DMS 273 treated with DMSO at 0.1 percent for 48 hours (cell line): ENCODE measurements around the gene TAF4.
A peak's percentile ranks its signal among the peaks of the same experiment; 100 is the strongest.
"Not testable (repeated sequence)": the region's sequence is repeated elsewhere in the genome, so short reads cannot be mapped to it uniquely, and the experiment has no call there.

Experiments used
- DNase-seq: peaks from one replicate; lab custom pipeline; 2025; lab: John Stamatoyannopoulos, UW

The TAF4 gene, protein sequence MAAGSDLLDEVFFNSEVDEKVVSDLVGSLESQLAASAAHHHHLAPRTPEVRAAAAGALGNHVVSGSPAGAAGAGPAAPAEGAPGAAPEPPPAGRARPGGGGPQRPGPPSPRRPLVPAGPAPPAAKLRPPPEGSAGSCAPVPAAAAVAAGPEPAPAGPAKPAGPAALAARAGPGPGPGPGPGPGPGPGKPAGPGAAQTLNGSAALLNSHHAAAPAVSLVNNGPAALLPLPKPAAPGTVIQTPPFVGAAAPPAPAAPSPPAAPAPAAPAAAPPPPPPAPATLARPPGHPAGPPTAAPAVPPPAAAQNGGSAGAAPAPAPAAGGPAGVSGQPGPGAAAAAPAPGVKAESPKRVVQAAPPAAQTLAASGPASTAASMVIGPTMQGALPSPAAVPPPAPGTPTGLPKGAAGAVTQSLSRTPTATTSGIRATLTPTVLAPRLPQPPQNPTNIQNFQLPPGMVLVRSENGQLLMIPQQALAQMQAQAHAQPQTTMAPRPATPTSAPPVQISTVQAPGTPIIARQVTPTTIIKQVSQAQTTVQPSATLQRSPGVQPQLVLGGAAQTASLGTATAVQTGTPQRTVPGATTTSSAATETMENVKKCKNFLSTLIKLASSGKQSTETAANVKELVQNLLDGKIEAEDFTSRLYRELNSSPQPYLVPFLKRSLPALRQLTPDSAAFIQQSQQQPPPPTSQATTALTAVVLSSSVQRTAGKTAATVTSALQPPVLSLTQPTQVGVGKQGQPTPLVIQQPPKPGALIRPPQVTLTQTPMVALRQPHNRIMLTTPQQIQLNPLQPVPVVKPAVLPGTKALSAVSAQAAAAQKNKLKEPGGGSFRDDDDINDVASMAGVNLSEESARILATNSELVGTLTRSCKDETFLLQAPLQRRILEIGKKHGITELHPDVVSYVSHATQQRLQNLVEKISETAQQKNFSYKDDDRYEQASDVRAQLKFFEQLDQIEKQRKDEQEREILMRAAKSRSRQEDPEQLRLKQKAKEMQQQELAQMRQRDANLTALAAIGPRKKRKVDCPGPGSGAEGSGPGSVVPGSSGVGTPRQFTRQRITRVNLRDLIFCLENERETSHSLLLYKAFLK

DNA sequence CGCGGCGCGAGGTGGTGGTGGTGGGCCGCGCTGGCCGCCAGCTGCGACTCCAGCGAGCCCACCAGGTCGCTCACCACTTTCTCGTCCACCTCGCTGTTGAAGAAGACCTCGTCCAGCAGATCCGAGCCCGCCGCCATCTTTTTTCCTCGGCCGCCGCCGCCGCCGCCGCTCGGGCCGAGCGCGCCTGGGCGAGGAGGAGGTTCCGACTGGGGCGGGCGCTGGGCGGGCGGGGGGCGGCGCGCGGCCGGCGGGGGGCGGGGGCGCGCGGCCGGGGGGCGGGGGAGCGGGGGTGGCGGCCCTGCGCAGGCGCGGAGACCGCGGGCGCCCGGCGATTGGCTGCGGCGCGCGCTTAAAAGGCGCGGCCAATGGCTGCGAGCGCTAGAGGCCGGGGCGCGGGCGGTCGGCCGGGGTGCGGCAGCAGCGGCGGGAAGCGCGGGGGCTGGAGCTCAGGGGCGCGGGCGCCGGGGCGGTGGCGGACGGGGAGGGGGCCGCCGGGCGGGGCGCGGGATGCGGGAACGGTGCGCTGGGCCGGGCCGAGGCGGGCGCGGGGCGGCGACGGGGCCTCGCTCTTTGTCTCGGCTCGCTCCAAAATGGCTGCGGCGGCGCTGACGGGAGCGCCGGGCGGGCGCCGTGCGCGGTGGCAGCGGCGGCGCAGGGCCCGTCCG is at the start of gene TAF4:
TAF4 (minus strand) TSS at position 208 of the 665 bp plus-strand sequence; CDS start at position 137, 71 bp downstream.
- peak; percentile 34 for DNase-seq

DNA sequence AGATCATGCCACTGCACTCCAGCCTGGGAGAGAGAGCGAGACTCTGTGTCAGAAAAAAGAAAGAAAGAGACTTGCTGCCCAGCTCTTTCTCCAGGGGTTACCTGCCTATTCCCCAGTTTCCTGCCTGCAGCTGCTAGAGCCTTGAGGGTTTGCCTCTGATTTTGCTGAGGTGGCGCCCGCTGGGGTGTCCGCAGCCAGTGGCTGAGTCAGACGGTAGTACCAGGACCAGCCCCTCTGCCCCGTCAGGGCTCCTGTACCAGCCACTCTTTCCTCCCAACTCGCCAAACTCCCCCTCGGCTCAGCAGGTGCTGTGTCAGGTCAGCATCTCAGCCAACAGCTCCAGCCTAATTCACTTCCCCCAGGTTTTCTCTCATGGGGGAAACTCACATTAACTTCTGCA is 49.2 kb upstream of the TAF4 start:
- DNase-seq: no peak

DNA sequence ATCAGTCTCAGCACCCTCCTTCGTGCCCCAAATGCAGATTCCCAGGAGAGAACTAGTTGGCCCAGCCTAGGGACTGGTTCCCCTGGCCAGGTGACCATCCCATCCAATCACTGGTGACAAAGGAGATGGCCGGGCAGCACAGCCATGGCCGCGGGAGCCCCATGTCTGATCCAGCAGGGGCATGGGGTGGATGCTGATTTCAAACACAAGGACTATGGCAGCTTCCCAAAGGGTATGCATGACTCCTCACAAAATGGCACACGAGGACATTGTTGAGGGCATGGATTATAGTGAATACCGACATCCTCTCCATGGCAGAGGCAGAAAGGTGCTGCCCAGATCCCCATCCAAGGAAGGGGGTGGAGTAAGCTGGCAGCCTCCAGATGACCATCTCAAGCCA is 46.7 kb upstream of the TAF4 start:
- DNase-seq: no peak

DNA sequence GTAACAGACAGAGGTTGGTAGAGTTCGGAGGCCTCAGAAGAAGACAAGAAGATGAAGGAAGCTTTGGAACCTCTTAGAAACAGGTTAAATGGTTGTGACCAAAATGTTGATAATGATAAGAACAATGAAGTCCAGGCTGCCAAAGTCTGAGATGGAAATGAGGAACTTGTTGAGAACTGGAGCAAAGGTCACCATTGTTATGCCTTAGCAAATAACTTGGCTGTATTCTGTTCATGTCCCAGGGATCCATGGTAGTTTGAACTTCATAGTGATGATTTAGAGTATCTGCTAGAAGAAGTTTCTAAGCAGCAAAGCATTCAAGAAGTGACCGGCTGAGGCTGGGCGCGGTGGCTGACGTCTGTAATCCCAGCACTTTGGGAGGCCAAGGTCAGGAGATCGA is 45.5 kb upstream of the TAF4 start:
- DNase-seq: no peak

DNA sequence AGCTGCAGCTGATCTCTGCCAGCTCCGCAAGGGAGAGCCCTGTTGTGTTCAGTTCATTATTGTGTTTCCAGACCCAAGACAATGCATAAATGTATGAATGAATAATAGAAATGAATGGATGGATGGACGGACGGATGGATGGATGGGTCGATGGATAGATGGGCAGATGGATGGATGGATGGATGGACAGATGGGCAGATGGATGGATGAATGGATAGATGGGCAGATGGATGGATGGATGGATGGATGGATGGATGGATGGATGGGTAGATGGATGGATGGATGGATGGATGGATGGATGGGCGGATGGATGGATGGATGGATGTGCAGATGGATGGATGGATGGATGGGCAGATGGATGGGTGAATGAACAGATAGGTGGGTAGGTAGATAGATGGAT is 39.9 kb upstream of the TAF4 start:
- no peak for DNase-seq

DNA sequence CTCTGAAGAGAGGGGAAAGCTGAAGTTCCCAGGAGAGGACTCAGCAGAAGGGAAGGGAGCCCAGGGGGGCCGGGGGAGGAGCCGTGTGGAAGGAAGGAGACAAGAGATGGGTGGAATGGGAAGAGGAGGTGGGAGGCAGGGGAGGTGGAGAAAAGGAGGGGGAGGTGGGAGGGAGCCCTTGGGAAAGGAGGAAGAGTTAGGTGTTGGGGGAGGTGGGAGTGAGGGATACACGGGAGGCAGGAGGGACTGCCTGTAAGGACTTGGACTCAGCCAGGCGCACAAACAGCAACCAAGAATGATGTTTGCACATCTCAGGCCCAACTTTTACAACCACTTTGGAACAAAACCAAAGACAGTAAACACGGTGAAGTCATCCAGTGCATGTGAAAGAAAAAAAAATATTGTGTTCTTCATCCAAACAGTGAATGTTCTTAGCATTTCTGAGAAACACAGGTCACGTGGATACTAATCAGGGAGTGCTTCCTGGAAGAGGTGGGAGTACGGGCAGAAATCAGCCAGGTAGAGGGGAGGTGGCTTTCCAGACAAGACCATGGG is 39.2 kb upstream of the TAF4 start:
- no peak for DNase-seq

DNA sequence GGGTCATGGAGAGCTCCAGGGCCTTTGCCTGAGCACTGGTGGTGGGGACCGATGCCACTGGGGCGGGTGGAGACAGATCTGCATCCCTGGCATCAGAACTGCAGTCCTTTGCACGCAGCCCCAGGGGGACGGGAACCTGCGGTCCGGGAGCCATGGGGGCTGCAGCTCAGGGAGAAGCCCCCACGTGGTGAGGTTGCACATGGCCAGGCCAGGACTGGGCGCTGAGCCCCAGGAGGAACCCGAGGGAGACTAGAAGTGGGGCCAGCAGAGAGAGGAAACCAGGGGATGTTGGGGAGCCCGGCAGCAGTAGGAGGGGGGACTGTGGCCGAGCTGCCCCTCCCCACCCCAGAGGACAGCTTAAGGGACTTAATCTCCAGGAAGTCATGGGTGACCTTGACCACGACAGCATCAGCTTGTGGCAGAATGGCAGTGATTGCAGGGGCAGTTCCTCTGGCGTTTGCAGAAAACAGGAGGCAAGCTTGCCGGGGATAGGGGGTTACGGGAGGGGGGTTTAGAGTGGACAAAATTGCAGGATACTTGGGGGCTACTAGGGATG is 38.6 kb upstream of the TAF4 start:
- DNase-seq: no peak

DNA sequence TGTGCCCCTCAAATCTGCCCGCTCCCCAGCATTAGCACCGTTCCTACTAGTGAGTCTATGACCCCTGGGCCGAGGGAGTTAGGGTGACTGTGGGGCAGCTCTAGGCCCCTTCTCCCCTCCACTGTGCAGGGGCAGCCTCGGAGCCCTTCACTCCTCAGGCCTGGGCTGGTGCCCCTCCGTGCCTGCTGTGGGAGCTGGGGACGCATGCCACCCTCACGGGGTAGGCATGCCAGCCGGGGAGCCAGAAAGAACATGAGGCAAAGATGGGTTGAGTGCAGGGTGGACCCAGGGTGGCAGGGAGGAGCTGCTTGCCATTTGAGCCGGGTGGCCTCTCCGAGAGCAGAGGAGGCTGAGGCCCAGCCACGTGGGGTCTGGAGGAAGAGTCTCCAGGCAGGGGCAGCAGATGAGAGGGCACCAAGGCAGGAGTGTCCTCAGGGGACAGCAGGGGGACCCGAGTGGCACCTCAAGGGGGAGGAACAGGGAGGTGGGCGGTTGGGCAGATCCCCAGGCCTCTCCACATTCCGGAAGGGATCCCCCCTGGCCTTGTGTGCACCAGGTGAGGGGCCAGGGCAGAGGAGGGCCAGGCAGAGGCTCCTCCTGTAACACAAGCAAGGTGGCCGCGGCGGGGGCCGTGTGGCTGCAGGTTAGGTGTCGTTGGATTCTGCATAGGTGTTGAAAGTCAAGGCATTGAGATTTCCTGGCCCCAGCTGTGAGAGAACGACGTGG is 38.0 kb upstream of the TAF4 start:
- no peak for DNase-seq

DNA sequence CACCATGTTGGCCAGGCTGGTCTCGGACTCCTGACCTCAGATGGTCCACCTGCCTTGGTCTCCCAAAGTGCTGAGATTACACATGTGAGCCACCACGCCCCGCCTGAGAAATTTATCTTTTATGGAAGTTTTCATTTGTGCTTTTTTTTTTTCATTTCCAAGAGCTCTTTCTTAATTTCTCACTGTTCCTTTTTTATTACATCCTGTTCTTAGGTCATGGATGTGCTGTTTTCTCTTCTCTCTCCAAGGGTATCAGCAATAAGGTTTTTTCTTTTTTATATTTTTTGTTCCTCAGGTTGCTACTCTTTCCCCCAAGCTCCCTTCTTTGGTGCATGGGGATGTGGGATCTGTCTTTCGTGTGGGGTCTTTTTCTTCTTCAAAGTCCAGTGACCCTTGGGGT is 35.4 kb upstream of the TAF4 start:
- no peak for DNase-seq

DNA sequence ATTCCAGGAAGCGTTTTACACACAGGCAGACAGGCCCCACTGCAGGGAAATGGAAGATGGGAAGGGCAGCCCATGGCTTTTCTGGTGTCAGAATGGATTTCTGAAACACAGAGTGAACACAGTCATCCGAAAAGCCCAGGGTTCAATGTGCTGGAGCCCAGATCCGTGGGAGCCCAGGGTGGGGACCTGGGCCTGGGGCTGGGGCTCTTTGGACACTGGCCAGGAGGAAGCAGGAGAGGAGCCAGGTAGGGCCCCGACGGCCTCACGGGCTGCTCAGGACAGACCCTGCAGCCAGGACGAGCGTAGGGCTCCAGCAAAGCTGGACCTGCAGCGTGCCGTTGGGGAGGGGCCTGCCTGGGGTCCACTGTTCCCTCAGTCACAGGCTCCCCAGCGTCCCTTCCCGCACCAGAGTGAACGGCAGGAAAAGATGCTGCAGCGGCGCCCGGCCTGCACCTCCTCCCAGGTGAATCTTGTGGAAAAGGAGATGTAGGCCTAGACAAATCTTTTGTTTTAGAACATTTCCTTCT is 32.3 kb upstream of the TAF4 start:
- no peak for DNase-seq

DNA sequence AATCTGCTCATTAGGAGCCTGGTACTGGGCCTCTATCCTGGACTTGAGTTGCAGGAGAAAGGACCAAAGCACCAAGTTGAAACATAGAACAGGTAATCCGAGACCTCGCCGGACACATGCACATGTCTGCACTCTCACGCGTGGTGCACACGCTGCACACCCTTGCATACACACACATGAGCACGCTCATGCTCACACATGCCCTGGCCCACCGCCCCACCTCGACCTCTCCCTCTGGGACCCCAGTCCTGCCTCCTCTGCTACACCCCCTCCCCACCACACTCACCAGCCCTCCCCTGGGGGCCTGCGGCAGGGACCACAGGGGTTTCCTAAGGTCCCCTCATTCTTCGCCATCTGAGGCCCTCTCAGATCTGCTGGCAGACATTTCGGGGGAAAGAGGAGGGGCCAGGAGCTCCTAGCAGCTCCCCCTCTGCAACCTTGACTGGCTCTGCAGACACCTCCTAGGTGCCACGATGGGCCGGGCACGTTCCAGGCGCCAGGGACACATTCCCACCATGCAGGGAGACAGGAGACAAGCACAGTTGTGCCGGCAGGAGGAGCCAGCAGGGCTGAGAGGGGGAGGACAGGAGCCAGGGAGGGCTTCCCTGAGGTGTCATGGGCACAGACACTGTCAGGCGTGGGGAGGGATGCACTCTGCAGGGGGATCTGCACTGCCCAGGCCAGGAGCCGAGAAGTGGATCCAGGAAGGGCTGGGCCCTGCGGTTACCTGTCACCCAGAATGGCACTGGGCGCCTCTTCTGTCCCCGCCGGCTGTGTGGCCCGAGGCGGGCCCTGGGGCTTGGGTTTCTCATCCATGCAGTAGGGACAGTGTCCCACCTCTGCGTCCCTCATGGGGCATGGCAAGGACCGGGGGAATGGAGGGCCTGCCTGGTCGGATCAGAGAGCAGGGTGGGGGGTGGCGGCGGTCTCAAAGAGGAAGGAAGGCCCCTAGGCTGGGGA is 31.0 kb upstream of the TAF4 start:
- DNase-seq: no peak

DNA sequence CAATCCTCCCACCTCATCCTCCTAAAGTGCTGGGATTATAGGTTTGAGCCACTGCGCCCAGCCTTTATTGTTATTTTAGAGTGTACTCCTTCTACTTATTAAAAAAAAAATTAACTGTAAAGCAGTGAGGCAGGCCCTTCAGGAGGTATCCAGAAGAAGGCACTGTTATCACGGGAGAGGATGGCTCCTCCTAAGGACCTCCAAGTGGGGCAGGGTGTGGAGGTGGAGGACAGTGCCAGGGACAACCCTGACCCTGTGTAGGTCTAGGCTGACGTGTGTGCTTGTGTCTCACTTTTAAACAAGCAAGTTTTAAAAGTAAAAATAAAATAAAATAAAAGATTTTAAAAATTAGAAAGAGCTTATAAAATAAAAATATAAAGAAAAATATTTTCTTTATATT is 23.7 kb upstream of the TAF4 start:
- DNase-seq: no peak

DNA sequence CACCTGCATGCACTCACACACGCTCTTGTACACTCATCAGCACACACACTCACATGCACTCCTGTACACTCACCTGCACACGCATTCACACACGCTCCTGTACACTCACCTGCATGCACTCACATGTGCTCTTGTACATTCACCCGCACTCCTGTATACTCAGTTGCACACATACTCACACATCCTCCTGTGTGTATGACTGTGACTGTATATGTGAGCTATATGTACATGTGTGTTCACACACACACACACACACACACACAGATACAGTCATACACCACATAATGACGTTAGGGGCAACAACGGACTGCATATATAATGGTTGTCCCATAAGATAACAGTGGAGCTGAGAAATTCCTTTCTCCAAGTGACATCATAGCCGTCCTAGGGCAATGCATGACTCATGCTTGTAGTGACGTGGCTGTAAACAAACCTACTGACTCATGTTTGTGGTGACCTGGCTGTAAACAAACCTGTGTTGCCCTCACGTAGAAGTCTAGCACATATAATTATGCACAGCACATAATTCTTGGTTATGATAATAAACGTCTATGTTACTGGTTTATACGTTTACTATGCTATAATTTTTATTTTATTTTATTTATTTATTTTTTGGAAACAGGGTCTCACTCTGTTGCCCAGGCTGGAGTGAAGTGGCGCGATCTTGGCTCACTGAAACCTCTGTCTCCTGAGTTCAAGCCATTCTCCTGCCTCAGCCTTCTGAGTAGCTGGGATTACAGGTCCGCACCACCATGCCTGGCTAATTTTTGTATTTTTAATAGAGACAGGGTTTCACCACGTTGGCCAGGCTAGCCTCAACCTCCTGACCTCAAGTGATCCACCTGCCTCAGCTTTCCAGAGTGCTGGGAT is 22.8 kb upstream of the TAF4 start:
- DNase-seq: no peak

DNA sequence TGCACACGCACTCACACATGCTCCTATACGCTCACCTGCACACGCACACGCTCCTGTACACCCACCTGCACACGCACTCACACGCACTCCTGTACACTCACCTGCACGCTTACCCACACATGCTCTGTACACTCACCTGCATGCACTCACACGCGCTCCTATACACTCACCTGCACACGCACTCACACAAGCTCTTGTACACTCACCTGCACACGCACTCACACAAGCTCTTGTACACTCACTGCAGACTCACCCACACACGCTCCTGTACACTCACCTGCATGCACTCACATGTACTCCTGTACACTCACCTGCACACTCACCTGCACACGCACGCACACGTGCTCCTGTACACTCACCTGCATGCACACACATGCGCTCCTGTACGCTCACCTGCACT is 22.0 kb upstream of the TAF4 start:
- DNase-seq: no peak

DNA sequence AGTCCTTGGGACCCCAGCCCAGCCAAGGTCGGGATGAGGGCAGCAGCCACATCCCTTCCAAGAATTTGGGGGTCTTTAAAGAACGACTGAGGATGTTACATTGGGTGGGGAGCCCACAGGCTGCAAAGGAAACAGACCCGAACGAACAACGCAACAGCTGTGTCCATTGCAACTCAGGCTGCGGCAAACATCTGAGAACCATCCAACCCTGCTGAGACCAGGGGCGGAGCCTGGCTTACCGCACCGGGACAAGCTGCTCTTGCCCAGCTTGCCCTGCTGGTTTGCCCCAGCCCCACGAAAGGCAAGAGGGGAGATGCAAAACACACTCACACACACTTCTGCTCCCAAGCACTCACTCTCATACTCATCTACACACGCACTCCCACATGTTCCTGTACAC is 21.5 kb upstream of the TAF4 start:
- DNase-seq: no peak

DNA sequence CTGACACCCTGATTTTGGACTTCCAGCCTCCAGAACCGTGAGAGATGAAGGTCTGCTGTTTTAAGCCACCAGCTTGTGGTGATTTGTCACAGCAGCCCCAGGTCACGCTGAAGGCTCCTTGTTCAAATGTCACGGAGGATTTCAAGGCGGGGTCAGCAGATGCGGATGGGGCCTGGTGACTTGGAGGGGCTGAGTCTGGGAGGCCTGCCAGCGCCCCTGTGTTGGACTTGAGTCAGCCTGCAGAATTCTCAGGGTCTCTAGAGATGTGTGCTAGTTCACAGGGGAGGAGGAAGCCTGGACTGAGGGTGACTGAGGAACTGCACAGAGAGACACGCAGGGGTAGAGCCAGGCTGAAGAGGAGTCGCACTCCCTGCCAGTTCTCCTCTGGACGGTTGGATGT is 19.5 kb upstream of the TAF4 start:
- DNase-seq: no peak

DNA sequence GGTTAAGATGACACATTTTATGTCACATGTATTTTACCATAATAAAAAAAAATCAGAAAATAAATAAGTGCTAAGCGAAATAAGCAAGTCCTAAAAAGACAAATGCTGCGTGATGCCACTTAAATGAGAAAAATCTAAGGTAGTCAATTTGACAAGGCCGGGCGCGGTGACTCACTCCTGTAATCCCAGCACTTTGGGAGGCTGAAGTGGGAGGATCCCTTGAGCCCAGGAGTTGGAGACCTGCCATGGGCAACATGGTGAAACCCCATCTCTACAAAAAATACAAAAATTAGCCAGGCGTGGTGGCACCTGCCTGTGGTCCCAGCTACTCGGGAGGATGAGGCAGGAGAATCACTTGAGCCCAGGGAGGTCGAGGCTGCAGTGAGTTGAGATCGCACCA is 18.5 kb upstream of the TAF4 start:
- DNase-seq: not testable (repeated sequence)

DNA sequence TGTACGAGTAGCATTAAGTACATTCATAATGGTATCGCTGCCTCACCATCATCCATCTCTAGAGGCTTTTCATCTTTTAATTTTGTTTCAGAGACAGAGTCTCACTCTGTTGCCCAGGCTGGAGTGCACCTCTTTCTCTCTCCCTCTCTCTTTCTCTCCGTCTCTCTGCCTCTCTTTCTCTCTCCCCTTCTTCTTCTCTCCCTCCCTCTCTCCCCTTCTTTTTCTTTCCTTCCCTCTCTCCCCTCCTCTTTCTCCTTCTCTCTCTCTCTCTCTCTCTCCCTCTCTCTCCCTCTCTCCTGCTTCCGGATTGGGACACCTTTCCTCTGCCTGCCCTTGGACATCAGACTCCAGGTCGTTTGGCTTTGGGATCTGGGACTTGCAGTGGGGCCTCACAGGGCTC is 17.6 kb upstream of the TAF4 start:
- DNase-seq: no peak
